Body of pancreas (tissue), 4 donors: ENCODE data around the gene RBP3.

Experiments used
- POLR2A ChIP-seq, 3 donors: fragments of 450-650 bp; IDR thresholded peaks; one replicate each; pipeline ENCODE4 v1.6.1; 2016; ENCODE audit warnings: antibody characterized with exemption in 3 of 3, mild to moderate bottlenecking in 2 of 3
- TF ChIP-seq, protein P1 (sequence below), 7 experiments: fragments of 450-650 bp in 4 of 7; fragments of 200-600 bp in 3 of 7; sonication (generic) in 3 of 7; IDR thresholded peaks; one replicate each; pipeline ENCODE4 v1.5.1; 2016 to 2019; ENCODE audit warnings: antibody characterized with exemption in 7 of 7

DNA sequence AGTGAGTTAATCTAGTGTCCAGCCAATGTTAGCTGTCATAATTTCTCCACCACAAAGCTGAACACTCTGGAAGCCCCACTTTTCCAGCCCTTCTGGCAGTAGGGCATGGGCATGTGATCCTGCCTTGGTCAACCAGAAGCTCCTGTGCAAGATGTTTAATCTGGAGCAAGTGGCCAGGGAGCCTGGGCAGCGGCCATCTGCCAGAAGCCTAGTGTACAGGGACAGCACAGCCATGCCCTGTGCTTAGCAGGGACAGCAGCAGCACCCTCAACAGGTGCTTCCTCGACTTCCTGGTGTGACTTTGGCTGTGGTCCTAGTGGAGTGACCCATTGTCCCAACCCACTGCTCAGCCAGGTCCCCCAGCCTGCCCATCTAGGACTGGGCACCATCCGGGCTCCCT lies 10.3 kb downstream of the RBP3 start:
- TF ChIP-seq, protein P1, sequence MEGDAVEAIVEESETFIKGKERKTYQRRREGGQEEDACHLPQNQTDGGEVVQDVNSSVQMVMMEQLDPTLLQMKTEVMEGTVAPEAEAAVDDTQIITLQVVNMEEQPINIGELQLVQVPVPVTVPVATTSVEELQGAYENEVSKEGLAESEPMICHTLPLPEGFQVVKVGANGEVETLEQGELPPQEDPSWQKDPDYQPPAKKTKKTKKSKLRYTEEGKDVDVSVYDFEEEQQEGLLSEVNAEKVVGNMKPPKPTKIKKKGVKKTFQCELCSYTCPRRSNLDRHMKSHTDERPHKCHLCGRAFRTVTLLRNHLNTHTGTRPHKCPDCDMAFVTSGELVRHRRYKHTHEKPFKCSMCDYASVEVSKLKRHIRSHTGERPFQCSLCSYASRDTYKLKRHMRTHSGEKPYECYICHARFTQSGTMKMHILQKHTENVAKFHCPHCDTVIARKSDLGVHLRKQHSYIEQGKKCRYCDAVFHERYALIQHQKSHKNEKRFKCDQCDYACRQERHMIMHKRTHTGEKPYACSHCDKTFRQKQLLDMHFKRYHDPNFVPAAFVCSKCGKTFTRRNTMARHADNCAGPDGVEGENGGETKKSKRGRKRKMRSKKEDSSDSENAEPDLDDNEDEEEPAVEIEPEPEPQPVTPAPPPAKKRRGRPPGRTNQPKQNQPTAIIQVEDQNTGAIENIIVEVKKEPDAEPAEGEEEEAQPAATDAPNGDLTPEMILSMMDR (IDR thresholded peaks at IDR 0.05), result no peak
- TF ChIP-seq POLR2A (IDR thresholded peaks at IDR 0.05), result no peak
